Hematopoietic multipotent progenitor cell treated with erythropoietin and hydrocortisone succinate and interleukin-3 and kit ligand, for 8 days (in vitro differentiated cells): ENCODE measurements around the gene LTBP2.

ENCODE experiments used
- DNase-seq: peaks from one replicate; pipeline ENCODE4 v3.0.0-alpha.2; 2015

The LTBP2 gene

GRCh38 chr14:74587363-74587707 is 24.7 kb downstream of the LTBP2 start:
- DNase-seq: no peak

GRCh38 chr14:74586681-74587362 is 25.2 kb downstream of the LTBP2 start:
- no peak for DNase-seq

GRCh38 chr14:74585406-74586335 is 26.4 kb downstream of the LTBP2 start:
- DNase-seq: no peak

- no peak for DNase-seq
Observed at GRCh38 chr14:74584951-74585350, 27.1 kb downstream of the LTBP2 start.

GRCh38 chr14:74583689-74584434 is 28.2 kb downstream of the LTBP2 start:
- DNase-seq: no peak

- DNase-seq: no peak
Observed at GRCh38 chr14:74582910-74583581, 29.0 kb downstream of the LTBP2 start.

- no peak for DNase-seq
Observed at GRCh38 chr14:74580275-74580672, 31.8 kb downstream of the LTBP2 start.

- DNase-seq: no peak
Observed at GRCh38 chr14:74579447-74580274, 32.4 kb downstream of the LTBP2 start.

- no peak for DNase-seq
Observed at GRCh38 chr14:74578479-74578878, 33.6 kb downstream of the LTBP2 start.

GRCh38 chr14:74577948-74578275 is 34.1 kb downstream of the LTBP2 start:
- DNase-seq: no peak

GRCh38 chr14:74577247-74577947 is 34.6 kb downstream of the LTBP2 start:
- no peak for DNase-seq

GRCh38 chr14:74575936-74576335 is 36.1 kb downstream of the LTBP2 start:
- no peak for DNase-seq

GRCh38 chr14:74575507-74575906 is 36.5 kb downstream of the LTBP2 start:
- DNase-seq: no peak

GRCh38 chr14:74574706-74575105 is 37.3 kb downstream of the LTBP2 start:
- no peak for DNase-seq

- DNase-seq: no peak
Observed at GRCh38 chr14:74574090-74574433, 38.0 kb downstream of the LTBP2 start.

GRCh38 chr14:74573421-74574089 is 38.5 kb downstream of the LTBP2 start:
- DNase-seq: no peak

- no peak for DNase-seq
Observed at GRCh38 chr14:74572726-74573301, 39.2 kb downstream of the LTBP2 start.

GRCh38 chr14:74571901-74572725 is 39.9 kb downstream of the LTBP2 start:
- no peak for DNase-seq

- no peak for DNase-seq
Observed at GRCh38 chr14:74571441-74571841, 40.6 kb downstream of the LTBP2 start.

- no peak for DNase-seq
Observed at GRCh38 chr14:74570696-74571095, 41.3 kb downstream of the LTBP2 start.
